WTC11 (cell line): ENCODE measurements around the gene KCNIP4. TPM values are rescaled to one million over a fixed set of nuclear protein-coding genes. Genes with fewer than 3 reads are reported as not detected.

Experiments
- ATAC-seq: fragments of 200-7000 bp; cut with Tn5 transposase; 2 replicates; pipeline ENCODE4 v1.10.0; 2021; ENCODE audit warnings: mild to moderate bottlenecking, moderate library complexity
- CTCF ChIA-PET: fragments of 300-600 bp; sonication (Branson Sonifier 250); formaldehyde crosslinking; loops from one replicate; lab custom pipeline; 2021; ENCODE audit warnings: antibody characterized with exemption; lab: Charles Lee
- POLR2A ChIA-PET: fragments of 350-600 bp; sonication (Branson Sonifier 250); formaldehyde crosslinking; loops from one replicate; lab custom pipeline; 2021; ENCODE audit warnings: antibody characterized with exemption; lab: Charles Lee
- DNase-seq: peaks from one replicate; pipeline ENCODE4 v3.0.0; 2021; ENCODE audit warnings: low spot score
- H3K27ac Mint-ChIP-seq: 2 replicates; pipeline ENCODE4 v1.8.0; 2021; ENCODE audit warnings: mixed read lengths
- H3K27me3 Mint-ChIP-seq: 2 replicates; pipeline ENCODE4 v1.8.0; 2021; ENCODE audit warnings: low read depth, mild to moderate bottlenecking, moderate library complexity, mixed read lengths
- H3K36me3 Mint-ChIP-seq: 2 replicates; pipeline ENCODE4 v1.8.0; 2021; ENCODE audit warnings: mixed read lengths
- H3K4me1 Mint-ChIP-seq: 2 replicates; pipeline ENCODE4 v1.8.0; 2022; ENCODE audit warnings: mixed read lengths
- H3K4me3 Mint-ChIP-seq: 2 replicates; pipeline ENCODE4 v1.8.0; 2021; ENCODE audit warnings: mild to moderate bottlenecking, moderate library complexity, mixed read lengths
- H3K9me3 Mint-ChIP-seq: 2 replicates; pipeline ENCODE4 v1.8.0; 2021; ENCODE audit warnings: mixed read lengths
- CREB1 ChIP-seq: sonication (generic); formaldehyde crosslinking; IDR thresholded peaks from 2 replicates; pipeline ENCODE4 v1.8.0; 2023; ENCODE audit warnings: mild to moderate bottlenecking, missing genetic modification reagents
- ELF4 ChIP-seq: sonication (generic); formaldehyde crosslinking; IDR thresholded peaks from 2 replicates; pipeline ENCODE4 v1.8.1; 2022; ENCODE audit warnings: low read depth, mild to moderate bottlenecking, moderate library complexity, missing genetic modification reagents
- ETV6 ChIP-seq: sonication (generic); formaldehyde crosslinking; IDR thresholded peaks from 2 replicates; pipeline ENCODE4 v1.8.1; 2022; ENCODE audit warnings: mild to moderate bottlenecking, missing genetic modification reagents
- FOXK1 ChIP-seq: sonication (generic); formaldehyde crosslinking; IDR thresholded peaks from 2 replicates; pipeline ENCODE4 v1.8.0; 2022; ENCODE audit warnings: mild to moderate bottlenecking, moderate library complexity, missing genetic modification reagents
- IRF2 ChIP-seq: sonication (generic); formaldehyde crosslinking; IDR thresholded peaks from 2 replicates; pipeline ENCODE4 v1.8.0; 2022; ENCODE audit warnings: low read depth, missing genetic modification reagents, borderline replicate concordance
- NR3C1 ChIP-seq: sonication (generic); formaldehyde crosslinking; conservative IDR thresholded peaks from 2 replicates; pipeline ENCODE4 v1.8.1; 2023; ENCODE audit warnings: low read depth, mild to moderate bottlenecking, missing genetic modification reagents
- OVOL2 ChIP-seq: fragments of 250-450 bp; sonication (Bioruptor Pico); IDR thresholded peaks from 2 replicates; pipeline ENCODE4 v1.9.0; 2021; ENCODE audit warnings: mild to moderate bottlenecking, borderline replicate concordance
- SP1 ChIP-seq: sonication (generic); formaldehyde crosslinking; conservative IDR thresholded peaks from 2 replicates; pipeline ENCODE4 v1.8.1; 2022; ENCODE audit warnings: missing genetic modification reagents
- ZNF138 ChIP-seq: sonication (generic); formaldehyde crosslinking; conservative IDR thresholded peaks from 2 replicates; pipeline ENCODE4 v1.8.1; 2022; ENCODE audit warnings: mild to moderate bottlenecking, moderate library complexity, missing genetic modification reagents
- ZNF219 ChIP-seq: sonication (generic); formaldehyde crosslinking; IDR thresholded peaks from 2 replicates; pipeline ENCODE4 v1.8.0; 2023; ENCODE audit warnings: missing genetic modification reagents, mild to moderate bottlenecking, borderline replicate concordance
- ZNF396 ChIP-seq: fragments of 250-450 bp; sonication (Bioruptor Pico); IDR thresholded peaks from 2 replicates; pipeline ENCODE4 v1.8.0; 2021; ENCODE audit warnings: mild to moderate bottlenecking, moderate library complexity, borderline replicate concordance
- total RNA-seq: library from RNA; stranded (reverse); gene quantifications from 3 replicates; pipeline ENCODE4 v1.2.3, GENCODE V29; 2021
- TF ChIP-seq, protein P1 (sequence below): sonication (generic); formaldehyde crosslinking; IDR thresholded peaks from 2 replicates; pipeline ENCODE4 v1.8.0; 2023; ENCODE audit warnings: missing genetic modification reagents, mild to moderate bottlenecking, borderline replicate concordance
- TF ChIP-seq, protein P2 (sequence below): fragments of 250-450 bp; sonication (Bioruptor Pico); IDR thresholded peaks from 2 replicates; pipeline ENCODE4 v1.9.0; 2021; ENCODE audit warnings: mild to moderate bottlenecking
- TF ChIP-seq, protein P3 (sequence below): fragments of 250-450 bp; sonication (Bioruptor Pico); IDR thresholded peaks from 2 replicates; pipeline ENCODE4 v1.9.0; 2021; ENCODE audit warnings: mild to moderate bottlenecking, borderline replicate concordance
- TF ChIP-seq, protein P4 (sequence below): sonication (generic); formaldehyde crosslinking; IDR thresholded peaks from 2 replicates; pipeline ENCODE4 v1.8.1; 2022; ENCODE audit warnings: low read depth, mild to moderate bottlenecking, moderate library complexity, missing genetic modification reagents, borderline replicate concordance
- TF ChIP-seq, protein P5 (sequence below): fragments of 200-600 bp; IDR thresholded peaks from 2 replicates; pipeline ENCODE4 v1.8.0; 2022; ENCODE audit warnings: antibody characterized with exemption
- TF ChIP-seq, protein P6 (sequence below): sonication (generic); formaldehyde crosslinking; IDR thresholded peaks from 2 replicates; pipeline ENCODE4 v1.8.1; 2023; ENCODE audit warnings: mild to moderate bottlenecking, missing genetic modification reagents

KCNIP4 gene
- total RNA-seq, 1 experiment from 2014 or later = not detected

DNA sequence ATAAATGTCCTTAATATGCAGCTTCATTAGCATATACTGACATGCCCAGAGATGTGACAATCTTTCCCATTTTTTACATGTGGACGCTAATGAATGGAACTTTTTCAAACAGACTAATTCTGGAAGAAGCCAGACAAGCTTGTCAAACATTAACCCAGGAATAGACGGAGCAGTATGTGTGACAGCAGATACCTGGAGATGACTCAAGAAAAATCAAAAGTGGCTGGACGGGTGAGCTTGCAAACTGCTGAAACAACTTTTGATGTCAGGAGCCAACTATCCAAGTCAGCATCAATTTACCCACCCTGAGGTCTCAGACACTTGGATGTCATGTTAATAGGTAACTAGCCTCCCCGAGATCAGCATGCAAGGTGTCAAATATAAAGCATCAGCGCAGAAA is 1065.3 kb downstream of the KCNIP4 start (continued):
- TF ChIP-seq, protein P1, sequence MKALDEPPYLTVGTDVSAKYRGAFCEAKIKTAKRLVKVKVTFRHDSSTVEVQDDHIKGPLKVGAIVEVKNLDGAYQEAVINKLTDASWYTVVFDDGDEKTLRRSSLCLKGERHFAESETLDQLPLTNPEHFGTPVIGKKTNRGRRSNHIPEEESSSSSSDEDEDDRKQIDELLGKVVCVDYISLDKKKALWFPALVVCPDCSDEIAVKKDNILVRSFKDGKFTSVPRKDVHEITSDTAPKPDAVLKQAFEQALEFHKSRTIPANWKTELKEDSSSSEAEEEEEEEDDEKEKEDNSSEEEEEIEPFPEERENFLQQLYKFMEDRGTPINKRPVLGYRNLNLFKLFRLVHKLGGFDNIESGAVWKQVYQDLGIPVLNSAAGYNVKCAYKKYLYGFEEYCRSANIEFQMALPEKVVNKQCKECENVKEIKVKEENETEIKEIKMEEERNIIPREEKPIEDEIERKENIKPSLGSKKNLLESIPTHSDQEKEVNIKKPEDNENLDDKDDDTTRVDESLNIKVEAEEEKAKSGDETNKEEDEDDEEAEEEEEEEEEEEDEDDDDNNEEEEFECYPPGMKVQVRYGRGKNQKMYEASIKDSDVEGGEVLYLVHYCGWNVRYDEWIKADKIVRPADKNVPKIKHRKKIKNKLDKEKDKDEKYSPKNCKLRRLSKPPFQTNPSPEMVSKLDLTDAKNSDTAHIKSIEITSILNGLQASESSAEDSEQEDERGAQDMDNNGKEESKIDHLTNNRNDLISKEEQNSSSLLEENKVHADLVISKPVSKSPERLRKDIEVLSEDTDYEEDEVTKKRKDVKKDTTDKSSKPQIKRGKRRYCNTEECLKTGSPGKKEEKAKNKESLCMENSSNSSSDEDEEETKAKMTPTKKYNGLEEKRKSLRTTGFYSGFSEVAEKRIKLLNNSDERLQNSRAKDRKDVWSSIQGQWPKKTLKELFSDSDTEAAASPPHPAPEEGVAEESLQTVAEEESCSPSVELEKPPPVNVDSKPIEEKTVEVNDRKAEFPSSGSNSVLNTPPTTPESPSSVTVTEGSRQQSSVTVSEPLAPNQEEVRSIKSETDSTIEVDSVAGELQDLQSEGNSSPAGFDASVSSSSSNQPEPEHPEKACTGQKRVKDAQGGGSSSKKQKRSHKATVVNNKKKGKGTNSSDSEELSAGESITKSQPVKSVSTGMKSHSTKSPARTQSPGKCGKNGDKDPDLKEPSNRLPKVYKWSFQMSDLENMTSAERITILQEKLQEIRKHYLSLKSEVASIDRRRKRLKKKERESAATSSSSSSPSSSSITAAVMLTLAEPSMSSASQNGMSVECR (CRISPR knock-in tag) = no peak
- no peak for TF ChIP-seq ETV6
- TF ChIP-seq OVOL2 (CRISPR knock-in tag) = no peak
- TF ChIP-seq, protein P2, sequence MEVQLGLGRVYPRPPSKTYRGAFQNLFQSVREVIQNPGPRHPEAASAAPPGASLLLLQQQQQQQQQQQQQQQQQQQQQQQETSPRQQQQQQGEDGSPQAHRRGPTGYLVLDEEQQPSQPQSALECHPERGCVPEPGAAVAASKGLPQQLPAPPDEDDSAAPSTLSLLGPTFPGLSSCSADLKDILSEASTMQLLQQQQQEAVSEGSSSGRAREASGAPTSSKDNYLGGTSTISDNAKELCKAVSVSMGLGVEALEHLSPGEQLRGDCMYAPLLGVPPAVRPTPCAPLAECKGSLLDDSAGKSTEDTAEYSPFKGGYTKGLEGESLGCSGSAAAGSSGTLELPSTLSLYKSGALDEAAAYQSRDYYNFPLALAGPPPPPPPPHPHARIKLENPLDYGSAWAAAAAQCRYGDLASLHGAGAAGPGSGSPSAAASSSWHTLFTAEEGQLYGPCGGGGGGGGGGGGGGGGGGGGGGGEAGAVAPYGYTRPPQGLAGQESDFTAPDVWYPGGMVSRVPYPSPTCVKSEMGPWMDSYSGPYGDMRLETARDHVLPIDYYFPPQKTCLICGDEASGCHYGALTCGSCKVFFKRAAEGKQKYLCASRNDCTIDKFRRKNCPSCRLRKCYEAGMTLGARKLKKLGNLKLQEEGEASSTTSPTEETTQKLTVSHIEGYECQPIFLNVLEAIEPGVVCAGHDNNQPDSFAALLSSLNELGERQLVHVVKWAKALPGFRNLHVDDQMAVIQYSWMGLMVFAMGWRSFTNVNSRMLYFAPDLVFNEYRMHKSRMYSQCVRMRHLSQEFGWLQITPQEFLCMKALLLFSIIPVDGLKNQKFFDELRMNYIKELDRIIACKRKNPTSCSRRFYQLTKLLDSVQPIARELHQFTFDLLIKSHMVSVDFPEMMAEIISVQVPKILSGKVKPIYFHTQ (CRISPR knock-in tag) = no peak
- TF ChIP-seq ZNF219 (CRISPR knock-in tag) = no peak
- no peak for TF ChIP-seq ELF4 (CRISPR knock-in tag)
- TF ChIP-seq SP1 = no peak
- TF ChIP-seq, protein P3, sequence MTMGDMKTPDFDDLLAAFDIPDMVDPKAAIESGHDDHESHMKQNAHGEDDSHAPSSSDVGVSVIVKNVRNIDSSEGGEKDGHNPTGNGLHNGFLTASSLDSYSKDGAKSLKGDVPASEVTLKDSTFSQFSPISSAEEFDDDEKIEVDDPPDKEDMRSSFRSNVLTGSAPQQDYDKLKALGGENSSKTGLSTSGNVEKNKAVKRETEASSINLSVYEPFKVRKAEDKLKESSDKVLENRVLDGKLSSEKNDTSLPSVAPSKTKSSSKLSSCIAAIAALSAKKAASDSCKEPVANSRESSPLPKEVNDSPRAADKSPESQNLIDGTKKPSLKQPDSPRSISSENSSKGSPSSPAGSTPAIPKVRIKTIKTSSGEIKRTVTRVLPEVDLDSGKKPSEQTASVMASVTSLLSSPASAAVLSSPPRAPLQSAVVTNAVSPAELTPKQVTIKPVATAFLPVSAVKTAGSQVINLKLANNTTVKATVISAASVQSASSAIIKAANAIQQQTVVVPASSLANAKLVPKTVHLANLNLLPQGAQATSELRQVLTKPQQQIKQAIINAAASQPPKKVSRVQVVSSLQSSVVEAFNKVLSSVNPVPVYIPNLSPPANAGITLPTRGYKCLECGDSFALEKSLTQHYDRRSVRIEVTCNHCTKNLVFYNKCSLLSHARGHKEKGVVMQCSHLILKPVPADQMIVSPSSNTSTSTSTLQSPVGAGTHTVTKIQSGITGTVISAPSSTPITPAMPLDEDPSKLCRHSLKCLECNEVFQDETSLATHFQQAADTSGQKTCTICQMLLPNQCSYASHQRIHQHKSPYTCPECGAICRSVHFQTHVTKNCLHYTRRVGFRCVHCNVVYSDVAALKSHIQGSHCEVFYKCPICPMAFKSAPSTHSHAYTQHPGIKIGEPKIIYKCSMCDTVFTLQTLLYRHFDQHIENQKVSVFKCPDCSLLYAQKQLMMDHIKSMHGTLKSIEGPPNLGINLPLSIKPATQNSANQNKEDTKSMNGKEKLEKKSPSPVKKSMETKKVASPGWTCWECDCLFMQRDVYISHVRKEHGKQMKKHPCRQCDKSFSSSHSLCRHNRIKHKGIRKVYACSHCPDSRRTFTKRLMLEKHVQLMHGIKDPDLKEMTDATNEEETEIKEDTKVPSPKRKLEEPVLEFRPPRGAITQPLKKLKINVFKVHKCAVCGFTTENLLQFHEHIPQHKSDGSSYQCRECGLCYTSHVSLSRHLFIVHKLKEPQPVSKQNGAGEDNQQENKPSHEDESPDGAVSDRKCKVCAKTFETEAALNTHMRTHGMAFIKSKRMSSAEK (CRISPR knock-in tag) = no peak

DNA sequence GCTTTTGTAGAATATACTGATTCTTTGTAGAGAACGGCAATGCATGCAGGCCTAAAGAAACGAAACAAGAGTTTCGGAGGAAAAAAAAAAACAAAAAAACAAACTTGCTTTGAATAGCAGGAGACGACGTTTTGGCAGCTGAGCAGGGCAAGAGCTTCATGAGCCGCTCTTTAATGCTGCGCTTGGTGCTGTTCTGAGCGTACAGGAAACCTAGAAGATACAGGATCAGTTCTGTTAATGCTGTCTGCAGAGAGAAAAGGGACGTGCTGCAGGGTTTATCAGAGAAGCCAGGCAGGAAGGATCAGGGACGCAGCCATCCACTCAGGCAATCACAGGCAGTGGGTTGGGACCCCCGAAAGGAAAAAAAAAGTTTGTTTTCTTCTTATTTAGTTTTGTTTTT is 1066.1 kb downstream of the KCNIP4 start:
- Mint-ChIP-seq H3K27ac (peak overlapping the region; percentile 43; the same call in 1 of the 2 replicates), H3K36me3 (no peaks in the 10 kb centered on the region), H3K4me1 (peaks cover 31% of the 10 kb centered on the region), H3K4me3 (no peak overlapping the region), H3K9me3 (peaks cover 9% of the 10 kb centered on the region), H3K27me3 (no peaks in the 10 kb centered on the region)
- ATAC-seq (no peak), DNase-seq (no peak)
- CTCF ChIA-PET = no interaction called here
- POLR2A ChIA-PET = interaction anchor here (0.5 kb wide), 1 partner anchor 25 kb away, joined by 5 read pairs; no protein-coding TSS in a partner anchor
- no peak for TF ChIP-seq OVOL2 (CRISPR knock-in tag)
- TF ChIP-seq, protein P4, sequence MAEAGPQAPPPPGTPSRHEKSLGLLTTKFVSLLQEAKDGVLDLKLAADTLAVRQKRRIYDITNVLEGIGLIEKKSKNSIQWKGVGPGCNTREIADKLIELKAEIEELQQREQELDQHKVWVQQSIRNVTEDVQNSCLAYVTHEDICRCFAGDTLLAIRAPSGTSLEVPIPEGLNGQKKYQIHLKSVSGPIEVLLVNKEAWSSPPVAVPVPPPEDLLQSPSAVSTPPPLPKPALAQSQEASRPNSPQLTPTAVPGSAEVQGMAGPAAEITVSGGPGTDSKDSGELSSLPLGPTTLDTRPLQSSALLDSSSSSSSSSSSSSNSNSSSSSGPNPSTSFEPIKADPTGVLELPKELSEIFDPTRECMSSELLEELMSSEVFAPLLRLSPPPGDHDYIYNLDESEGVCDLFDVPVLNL (CRISPR knock-in tag) = no peak
- TF ChIP-seq, protein P5, sequence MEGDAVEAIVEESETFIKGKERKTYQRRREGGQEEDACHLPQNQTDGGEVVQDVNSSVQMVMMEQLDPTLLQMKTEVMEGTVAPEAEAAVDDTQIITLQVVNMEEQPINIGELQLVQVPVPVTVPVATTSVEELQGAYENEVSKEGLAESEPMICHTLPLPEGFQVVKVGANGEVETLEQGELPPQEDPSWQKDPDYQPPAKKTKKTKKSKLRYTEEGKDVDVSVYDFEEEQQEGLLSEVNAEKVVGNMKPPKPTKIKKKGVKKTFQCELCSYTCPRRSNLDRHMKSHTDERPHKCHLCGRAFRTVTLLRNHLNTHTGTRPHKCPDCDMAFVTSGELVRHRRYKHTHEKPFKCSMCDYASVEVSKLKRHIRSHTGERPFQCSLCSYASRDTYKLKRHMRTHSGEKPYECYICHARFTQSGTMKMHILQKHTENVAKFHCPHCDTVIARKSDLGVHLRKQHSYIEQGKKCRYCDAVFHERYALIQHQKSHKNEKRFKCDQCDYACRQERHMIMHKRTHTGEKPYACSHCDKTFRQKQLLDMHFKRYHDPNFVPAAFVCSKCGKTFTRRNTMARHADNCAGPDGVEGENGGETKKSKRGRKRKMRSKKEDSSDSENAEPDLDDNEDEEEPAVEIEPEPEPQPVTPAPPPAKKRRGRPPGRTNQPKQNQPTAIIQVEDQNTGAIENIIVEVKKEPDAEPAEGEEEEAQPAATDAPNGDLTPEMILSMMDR = no peak
- TF ChIP-seq FOXK1 (CRISPR knock-in tag) = no peak
- TF ChIP-seq IRF2 (CRISPR knock-in tag) = no peak
- TF ChIP-seq ZNF396 (CRISPR knock-in tag) = no peak
- no peak for TF ChIP-seq ZNF138
- TF ChIP-seq CREB1 = no peak
- TF ChIP-seq, protein P6, sequence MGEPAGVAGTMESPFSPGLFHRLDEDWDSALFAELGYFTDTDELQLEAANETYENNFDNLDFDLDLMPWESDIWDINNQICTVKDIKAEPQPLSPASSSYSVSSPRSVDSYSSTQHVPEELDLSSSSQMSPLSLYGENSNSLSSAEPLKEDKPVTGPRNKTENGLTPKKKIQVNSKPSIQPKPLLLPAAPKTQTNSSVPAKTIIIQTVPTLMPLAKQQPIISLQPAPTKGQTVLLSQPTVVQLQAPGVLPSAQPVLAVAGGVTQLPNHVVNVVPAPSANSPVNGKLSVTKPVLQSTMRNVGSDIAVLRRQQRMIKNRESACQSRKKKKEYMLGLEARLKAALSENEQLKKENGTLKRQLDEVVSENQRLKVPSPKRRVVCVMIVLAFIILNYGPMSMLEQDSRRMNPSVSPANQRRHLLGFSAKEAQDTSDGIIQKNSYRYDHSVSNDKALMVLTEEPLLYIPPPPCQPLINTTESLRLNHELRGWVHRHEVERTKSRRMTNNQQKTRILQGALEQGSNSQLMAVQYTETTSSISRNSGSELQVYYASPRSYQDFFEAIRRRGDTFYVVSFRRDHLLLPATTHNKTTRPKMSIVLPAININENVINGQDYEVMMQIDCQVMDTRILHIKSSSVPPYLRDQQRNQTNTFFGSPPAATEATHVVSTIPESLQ (CRISPR knock-in tag) = no peak
- no peak for TF ChIP-seq NR3C1
